GM12878 (cell line): ENCODE measurements around the gene ACAT2. TPM values are rescaled to one million over a fixed set of nuclear protein-coding genes. Genes with fewer than 3 reads are reported as not detected.

ENCODE experiments used
- ATAC-seq: fragments of 200-7000 bp; cut with Tn5 transposase; 3 replicates; pipeline ENCODE4 v1.9.1; 2020; ENCODE audit warnings: mild to moderate bottlenecking, moderate library complexity
- BruUV-seq: library from RNA; stranded (reverse); fragments of 400-500 nt; replicated peaks from 2 replicates; lab custom pipeline; 2021; lab: Mats Ljungman, UMichigan
- CTCF ChIA-PET: fragments of 300-600 bp; sonication (Branson Sonifier 250); formaldehyde crosslinking; extraction: SDS; loops from one replicate; lab custom pipeline; 2021; ENCODE audit warnings: inconsistent platforms; lab: Yijun Ruan, JAX
- POLR2A ChIA-PET: fragments of 350-600 bp; formaldehyde crosslinking; extraction: SDS; loops from one replicate; lab custom pipeline; 2021; ENCODE audit warnings: inconsistent platforms; lab: Charles Lee
- RAD21 ChIA-PET: fragments of 300-600 bp; sonication (Branson Sonifier 250); formaldehyde crosslinking; loops from one replicate; lab custom pipeline; 2023; ENCODE audit warnings: antibody characterized with exemption; ENCODE audit not compliant: unreplicated experiment; lab: Charles Lee
- SMC1A ChIA-PET: fragments of 300-600 bp; sonication (Branson Sonifier 250); formaldehyde crosslinking; loops from one replicate; lab custom pipeline; 2023; ENCODE audit not compliant: unreplicated experiment, uncharacterized antibody; lab: Charles Lee
- DNase-seq: peaks from one replicate; pipeline ENCODE4 v3.0.0-alpha.2; 2011; ENCODE audit warnings: low read depth, low spot score
- FAIRE-seq: peaks from 3 replicates; lab custom pipeline; 2011; peaks lifted over from hg19 to GRCh38; lab: Jason Lieb, UNC
- H2AFZ ChIP-seq: 2 replicates; pipeline ENCODE4 v1.6.0; 2011; ENCODE audit warnings: low read depth, low read length, control low read depth; ENCODE audit not compliant: control insufficient read depth
- H3K27ac ChIP-seq: 2 replicates; pipeline ENCODE4 v1.5.1; 2011; ENCODE audit warnings: control low read depth; ENCODE audit not compliant: control insufficient read depth, insufficient read depth
- H3K27me3 ChIP-seq, 2 experiments: replicated peaks in 1 of 2; 2 replicates each; pipeline versions ENCODE4 v1.6.0 to v1.6.1; 2011; ENCODE audit warnings: low read length in 1 of 2; ENCODE audit not compliant: control insufficient read depth in 2 of 2, insufficient read depth in 2 of 2
- H3K36me3 ChIP-seq, 2 experiments: 2 replicates each; pipeline ENCODE4 v1.5.1; 2011; ENCODE audit warnings: low read length in 1 of 2; ENCODE audit not compliant: control insufficient read depth in 2 of 2, insufficient read depth in 2 of 2
- H3K4me1 ChIP-seq: 2 replicates; pipeline ENCODE4 v1.6.1; 2011; ENCODE audit warnings: mild to moderate bottlenecking, low read length, moderate library complexity, mixed read lengths; ENCODE audit not compliant: control insufficient read depth, insufficient read depth
- H3K4me2 ChIP-seq: 2 replicates; pipeline ENCODE4 v1.6.0; 2011; ENCODE audit warnings: control low read depth; ENCODE audit not compliant: control insufficient read depth, insufficient read depth
- H3K4me3 ChIP-seq: fragments of 200-600 bp; sonication (generic); 2 replicates; pipeline ENCODE4 v1.5.1; 2016
- H3K79me2 ChIP-seq: 2 replicates; pipeline ENCODE4 v1.6.0; 2011; ENCODE audit warnings: low read length; ENCODE audit not compliant: control insufficient read depth, insufficient read depth
- H3K9ac ChIP-seq: 2 replicates; pipeline ENCODE4 v1.8.0; 2011; ENCODE audit warnings: low read length, control low read depth, mixed read lengths; ENCODE audit not compliant: control insufficient read depth, insufficient read depth
- H3K9me3 ChIP-seq: replicated peaks from 3 replicates; pipeline ENCODE4 v1.5.1; 2011; ENCODE audit warnings: mild to moderate bottlenecking, low read length; ENCODE audit not compliant: control insufficient read depth, insufficient read depth
- H4K20me1 ChIP-seq: 2 replicates; pipeline ENCODE4 v1.6.0; 2011; ENCODE audit not compliant: control insufficient read depth, insufficient read depth
- CBX3 ChIP-seq: fragments of 200-600 bp; sonication (generic); IDR thresholded peaks from 2 replicates; pipeline ENCODE4 v1.6.1; 2016; ENCODE audit warnings: low read depth, borderline replicate concordance
- CREM ChIP-seq: IDR thresholded peaks from 2 replicates; pipeline ENCODE4 v1.6.1; 2014; ENCODE audit warnings: antibody characterized with exemption, low read depth
- EED ChIP-seq: sonication (generic); IDR thresholded peaks from 2 replicates; pipeline ENCODE4 v1.6.1; 2016; ENCODE audit warnings: antibody characterized with exemption, low read depth
- FOS ChIP-seq: IDR thresholded peaks from 3 replicates; pipeline ENCODE4 v1.6.1; 2011; ENCODE audit warnings: borderline replicate concordance; ENCODE audit not compliant: insufficient read length; ENCODE audit errors: extremely low read depth
- HDAC2 ChIP-seq: fragments of 200-600 bp; sonication (generic); IDR thresholded peaks from 2 replicates; pipeline ENCODE4 v1.6.1; 2017
- IRF4 ChIP-seq: IDR thresholded peaks from 2 replicates; pipeline ENCODE4 v1.6.1; 2011; ENCODE audit warnings: low read depth, low read length
- JUNB ChIP-seq: IDR thresholded peaks from 2 replicates; pipeline ENCODE4 v1.6.1; 2016; ENCODE audit warnings: antibody characterized with exemption, mild to moderate bottlenecking
- NR2C1 ChIP-seq: fragments of 450-650 bp; IDR thresholded peaks from 2 replicates; pipeline ENCODE4 v1.6.1; 2017; ENCODE audit warnings: antibody characterized with exemption, mild to moderate bottlenecking, moderate library complexity
- NR2F1 ChIP-seq: fragments of 450-650 bp; conservative IDR thresholded peaks from 2 replicates; pipeline ENCODE4 v1.6.1; 2017; ENCODE audit warnings: mild to moderate bottlenecking
- POU2F2 ChIP-seq: IDR thresholded peaks from 3 replicates; pipeline ENCODE4 v1.6.1; 2011; ENCODE audit warnings: low read depth, mild to moderate bottlenecking, low read length, borderline replicate concordance
- RFX5 ChIP-seq: IDR thresholded peaks from 2 replicates; pipeline ENCODE4 v1.6.1; 2011; ENCODE audit warnings: low read depth, low read length, improper control_type of control experiment
- SIX5 ChIP-seq: IDR thresholded peaks from 2 replicates; pipeline ENCODE4 v1.6.1; 2011; ENCODE audit warnings: mild to moderate bottlenecking, low read depth, low read length, moderate library complexity; ENCODE audit not compliant: severe bottlenecking
- TCF3 ChIP-seq: IDR thresholded peaks from 2 replicates; pipeline ENCODE4 v1.6.1; 2012; ENCODE audit warnings: low read depth, mild to moderate bottlenecking, low read length, borderline replicate concordance; ENCODE audit not compliant: insufficient read depth
- WRNIP1 ChIP-seq: IDR thresholded peaks from 2 replicates; pipeline ENCODE4 v1.6.1; 2011; ENCODE audit warnings: low read depth, low read length, improper control_type of control experiment, borderline replicate concordance
- WGBS: methylation state at CpG from one replicate; pipeline ENCODE4 v1.1.6; 2016; ENCODE audit warnings: low lambda C conversion rate; ENCODE audit not compliant: insufficient replicate concordance, insufficient coverage; ENCODE audit errors: missing lambda C conversion rate; 5-methylcytosine and 5-hydroxymethylcytosine counted together
- in situ Hi-C: fragments of 300-500 bp; cut with MboI; formaldehyde crosslinking; loops from 9 replicates; pipeline ENCODE4 v1.14.3; 2018; ENCODE audit warnings: mixed read lengths
- intact Hi-C: fragments of 100-400 bp; cut with micrococcal nuclease; formaldehyde crosslinking; loops from one replicate; pipeline ENCODE4 v1.14.2; 2022; ENCODE audit not compliant: unreplicated experiment
- polyA plus RNA-seq, 11 experiments: library from polyadenylated mRNA; depleted of rRNA in 4 of 11; unstranded in 6 of 11; stranded (reverse) in 5 of 11; fragments of >200 nt; fragmentation: Nextera tagmentation in 4 of 11; fragmentation: Illumina TruSeq in 1 of 11; extraction: Ambion mirVana in 4 of 11; extraction: Trizol in 1 of 11; gene quantifications; 1 replicate in 1 of 11; 2 replicates in 10 of 11; pipeline versions ENCODE4 v1.2.1 to v1.2.3, GENCODE V29; 2011 to 2016; ENCODE audit warnings: inconsistent platforms in 2 of 11, missing spikeins in 2 of 11, low read depth in 1 of 11
- total RNA-seq, 4 experiments: library from RNA; depleted of rRNA in 3 of 4; stranded (reverse); fragments of >200 nt in 3 of 4; fragmentation: Illumina TruSeq in 1 of 4; extraction: Trizol in 1 of 4; gene quantifications; 2 replicates each; pipeline versions ENCODE4 v1.2.1 to v1.2.3, GENCODE V29; 2013 to 2021
- TF ChIP-seq, protein P1 (sequence below): IDR thresholded peaks from 2 replicates; pipeline ENCODE4 v1.6.1; 2012; ENCODE audit warnings: low read depth, low read length, improper control_type of control experiment
- TF ChIP-seq, protein P2 (sequence below): fragments of 450-650 bp; conservative IDR thresholded peaks from 2 replicates; pipeline ENCODE4 v1.6.1; 2017; ENCODE audit warnings: mild to moderate bottlenecking, moderate library complexity
- TF ChIP-seq, protein P3 (sequence below): fragments of 450-650 bp; formaldehyde crosslinking; IDR thresholded peaks from 2 replicates; pipeline ENCODE4 v1.5.0; 2022; ENCODE audit warnings: mild to moderate bottlenecking, missing genetic modification characterization

Gene ACAT2
- total and polyA plus RNA-seq, 10 of the 15 experiments (the other 5 are each of a cell fraction or from before 2014, with no cell fraction given) = 87.9 to 257 (median 132) TPM

DNA sequence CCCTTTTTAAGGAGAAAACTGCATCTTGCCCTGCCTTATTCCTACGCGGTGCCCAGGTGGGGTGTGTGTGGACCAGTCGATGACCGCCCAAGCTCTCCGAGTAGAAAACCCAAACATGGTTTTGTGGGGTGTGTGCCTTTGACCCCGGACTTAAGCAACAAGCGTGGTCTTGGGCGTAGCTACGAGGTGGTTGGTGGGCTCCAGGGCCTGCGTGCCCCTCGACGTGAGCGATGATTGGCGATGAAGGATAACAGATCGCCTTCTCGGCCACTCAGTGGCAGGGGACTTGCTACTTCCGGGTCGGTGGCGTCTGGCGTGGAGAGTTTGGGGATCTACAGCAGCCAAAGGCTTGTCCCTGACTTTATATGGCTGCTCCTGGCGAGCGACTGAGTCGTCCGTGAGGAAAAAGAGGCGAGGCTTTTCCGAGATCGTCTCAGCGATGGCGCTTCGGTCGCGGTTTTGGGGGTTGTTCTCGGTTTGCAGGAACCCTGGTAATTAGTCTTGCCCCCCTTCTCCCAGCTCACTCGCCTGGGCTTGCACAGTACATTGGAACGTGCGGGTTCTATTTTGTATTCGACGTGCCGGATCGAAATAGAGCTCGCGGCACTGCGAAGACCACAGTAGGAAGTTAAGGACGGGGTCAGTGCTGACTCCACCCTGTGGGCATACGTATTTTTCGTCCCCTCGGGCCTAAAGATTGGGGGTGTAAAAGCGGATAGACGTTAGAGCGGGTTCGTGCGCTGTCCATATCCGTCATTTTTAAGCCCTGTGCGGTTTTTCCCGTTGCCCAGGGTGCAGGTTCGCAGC lies 28.5 kb downstream of the ACAT2 start, which contains the start of gene MRPL18:
Gene MRPL18, plus strand, starts transcription at position 319 of the 807 bp plus-strand sequence. Its CDS starts 121 bp downstream, at position 440.
- under 1% methylated on average over 56 of the region's 56 CpGs for WGBS
- BruUV-seq = TSS peak; percentile 66
- CTCF ChIA-PET = interaction anchor here (0.6 to 4.7 kb wide), 15 partner anchors 16 to 1542 kb away, joined by 3 to 46 read pairs (median 4); partner anchors contain the start of genes SOD2 and WTAP
- DNase-seq = peak; percentile 95
- Histone ChIP-seq H3K36me3 (peaks cover 0 to 3% of the 10 kb centered on the region in 2 experiments; a peak in 2 of 4 replicates), H3K4me3 (peak within 1 kb of the TSS; percentile 90), H3K9ac (peak within 1 kb of the TSS; percentile 92), H3K27me3 (no peaks in the 10 kb centered on the region), H3K4me2 (peak within 1 kb of the TSS; percentile 58), H3K79me2 (peaks cover 79% of the 10 kb centered on the region), H3K9me3 (no peaks in the 10 kb centered on the region), H4K20me1 (no peaks in the 10 kb centered on the region), H2AFZ (peak within 1 kb of the TSS; percentile 89), H3K4me1 (no peaks in the 10 kb centered on the region; the same call in 1 of the 2 replicates), H3K27ac (peak within 1 kb of the TSS; percentile 87)
- POLR2A ChIA-PET = interaction anchor here (0.6 to 5.3 kb wide), 26 partner anchors 8 to 193 kb away, joined by 3 to 85 read pairs (median 4); partner anchors contain the start of genes ACAT2 and WTAP
- intact Hi-C loops (no loop called here), in situ Hi-C loops (no loop called here)
- peak; percentile 97 for FAIRE-seq
- RAD21 ChIA-PET = interaction anchor here (0.6 to 5.5 kb wide), 19 partner anchors 13 to 192 kb away, joined by 3 to 52 read pairs (median 4); partner anchors contain the start of genes ACAT2 and WTAP
- peak; percentile 91 for ATAC-seq
- SMC1A ChIA-PET = interaction anchor here (0.6 to 8.4 kb wide), 20 partner anchors 9 to 192 kb away, joined by 3 to 108 read pairs (median 4); partner anchors contain the start of genes ACAT2 and WTAP
- TF ChIP-seq, protein P1, sequence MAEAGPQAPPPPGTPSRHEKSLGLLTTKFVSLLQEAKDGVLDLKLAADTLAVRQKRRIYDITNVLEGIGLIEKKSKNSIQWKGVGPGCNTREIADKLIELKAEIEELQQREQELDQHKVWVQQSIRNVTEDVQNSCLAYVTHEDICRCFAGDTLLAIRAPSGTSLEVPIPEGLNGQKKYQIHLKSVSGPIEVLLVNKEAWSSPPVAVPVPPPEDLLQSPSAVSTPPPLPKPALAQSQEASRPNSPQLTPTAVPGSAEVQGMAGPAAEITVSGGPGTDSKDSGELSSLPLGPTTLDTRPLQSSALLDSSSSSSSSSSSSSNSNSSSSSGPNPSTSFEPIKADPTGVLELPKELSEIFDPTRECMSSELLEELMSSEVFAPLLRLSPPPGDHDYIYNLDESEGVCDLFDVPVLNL = no peak
- peak; percentile 76 for TF ChIP-seq FOS
- peak; percentile 74 for TF ChIP-seq RFX5
- no peak for TF ChIP-seq HDAC2
- TF ChIP-seq CBX3 = no peak
- TF ChIP-seq, protein P2, sequence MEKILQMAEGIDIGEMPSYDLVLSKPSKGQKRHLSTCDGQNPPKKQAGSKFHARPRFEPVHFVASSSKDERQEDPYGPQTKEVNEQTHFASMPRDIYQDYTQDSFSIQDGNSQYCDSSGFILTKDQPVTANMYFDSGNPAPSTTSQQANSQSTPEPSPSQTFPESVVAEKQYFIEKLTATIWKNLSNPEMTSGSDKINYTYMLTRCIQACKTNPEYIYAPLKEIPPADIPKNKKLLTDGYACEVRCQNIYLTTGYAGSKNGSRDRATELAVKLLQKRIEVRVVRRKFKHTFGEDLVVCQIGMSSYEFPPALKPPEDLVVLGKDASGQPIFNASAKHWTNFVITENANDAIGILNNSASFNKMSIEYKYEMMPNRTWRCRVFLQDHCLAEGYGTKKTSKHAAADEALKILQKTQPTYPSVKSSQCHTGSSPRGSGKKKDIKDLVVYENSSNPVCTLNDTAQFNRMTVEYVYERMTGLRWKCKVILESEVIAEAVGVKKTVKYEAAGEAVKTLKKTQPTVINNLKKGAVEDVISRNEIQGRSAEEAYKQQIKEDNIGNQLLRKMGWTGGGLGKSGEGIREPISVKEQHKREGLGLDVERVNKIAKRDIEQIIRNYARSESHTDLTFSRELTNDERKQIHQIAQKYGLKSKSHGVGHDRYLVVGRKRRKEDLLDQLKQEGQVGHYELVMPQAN = peak; percentile 92; the same call in 1 of the 2 replicates
- TF ChIP-seq TCF3 = no peak
- no peak for TF ChIP-seq JUNB
- TF ChIP-seq WRNIP1 = 0 out of 2 replicates have a peak, but pooled peaks have one; percentile 20
- peak; percentile 93 for TF ChIP-seq NR2F1
- 0 out of 2 replicates have a peak, but pooled peaks have one; percentile 11 for TF ChIP-seq EED
- TF ChIP-seq IRF4 = 0 out of 2 replicates have a peak, but pooled peaks have one; percentile 27
- TF ChIP-seq NR2C1 = peak; percentile 95
- no peak; the same call in 2 of the 3 replicates for TF ChIP-seq POU2F2
- TF ChIP-seq, protein P3, sequence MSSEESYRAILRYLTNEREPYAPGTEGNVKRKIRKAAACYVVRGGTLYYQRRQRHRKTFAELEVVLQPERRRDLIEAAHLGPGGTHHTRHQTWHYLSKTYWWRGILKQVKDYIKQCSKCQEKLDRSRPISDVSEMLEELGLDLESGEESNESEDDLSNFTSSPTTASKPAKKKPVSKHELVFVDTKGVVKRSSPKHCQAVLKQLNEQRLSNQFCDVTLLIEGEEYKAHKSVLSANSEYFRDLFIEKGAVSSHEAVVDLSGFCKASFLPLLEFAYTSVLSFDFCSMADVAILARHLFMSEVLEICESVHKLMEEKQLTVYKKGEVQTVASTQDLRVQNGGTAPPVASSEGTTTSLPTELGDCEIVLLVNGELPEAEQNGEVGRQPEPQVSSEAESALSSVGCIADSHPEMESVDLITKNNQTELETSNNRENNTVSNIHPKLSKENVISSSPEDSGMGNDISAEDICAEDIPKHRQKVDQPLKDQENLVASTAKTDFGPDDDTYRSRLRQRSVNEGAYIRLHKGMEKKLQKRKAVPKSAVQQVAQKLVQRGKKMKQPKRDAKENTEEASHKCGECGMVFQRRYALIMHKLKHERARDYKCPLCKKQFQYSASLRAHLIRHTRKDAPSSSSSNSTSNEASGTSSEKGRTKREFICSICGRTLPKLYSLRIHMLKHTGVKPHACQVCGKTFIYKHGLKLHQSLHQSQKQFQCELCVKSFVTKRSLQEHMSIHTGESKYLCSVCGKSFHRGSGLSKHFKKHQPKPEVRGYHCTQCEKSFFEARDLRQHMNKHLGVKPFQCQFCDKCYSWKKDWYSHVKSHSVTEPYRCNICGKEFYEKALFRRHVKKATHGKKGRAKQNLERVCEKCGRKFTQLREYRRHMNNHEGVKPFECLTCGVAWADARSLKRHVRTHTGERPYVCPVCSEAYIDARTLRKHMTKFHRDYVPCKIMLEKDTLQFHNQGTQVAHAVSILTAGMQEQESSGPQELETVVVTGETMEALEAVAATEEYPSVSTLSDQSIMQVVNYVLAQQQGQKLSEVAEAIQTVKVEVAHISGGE = no peak
- TF ChIP-seq SIX5 = no peak
- TF ChIP-seq CREM = peak; percentile 67
